22Rv1 (cell line): ENCODE results near the gene OSGEPL1.

Source experiments
- CTCF ChIP-seq: fragments of 450-650 bp; IDR thresholded peaks from 2 replicates; pipeline ENCODE4 v1.5.1; 2017; ENCODE audit warnings: mild to moderate bottlenecking
- ZFX ChIP-seq: fragments of 450-650 bp; IDR thresholded peaks from 2 replicates; pipeline ENCODE4 v1.6.1; 2017; ENCODE audit warnings: antibody characterized with exemption, borderline replicate concordance

- TF ChIP-seq CTCF (no peak), ZFX (no peak)
Observed at GRCh38 chr2:189729430-189729829, 33.2 kb downstream of the OSGEPL1 start.
